CD8-positive, alpha-beta memory T cell (primary cell): Measurements from ENCODE around the gene PLA2G12B. TPM values are rescaled to one million over a fixed set of nuclear protein-coding genes. Genes with fewer than 3 reads are reported as not detected.

ENCODE experiments used
- CTCF ChIA-PET: fragments of 350-600 bp; sonication (Branson Sonifier 250); formaldehyde crosslinking; loops from one replicate; lab custom pipeline; 2021; ENCODE audit warnings: antibody characterized with exemption; lab: Charles Lee
- POLR2A ChIA-PET: fragments of 350-600 bp; sonication (Branson Sonifier 250); formaldehyde crosslinking; loops from one replicate; lab custom pipeline; 2021; ENCODE audit warnings: antibody characterized with exemption; lab: Charles Lee
- DNase-seq, 5 donors: peaks; one replicate each; pipeline versions ENCODE4 v3.0.0 to v3.0.0-alpha.2; 2020 to 2022; ENCODE audit warnings: mixed read lengths in 1 of 5
- H3K27ac ChIP-seq: one replicate; pipeline ENCODE4 v1.7.0; 2013; ENCODE audit warnings: low read depth, mild to moderate bottlenecking, low read length, moderate library complexity
- H3K27me3 ChIP-seq: 2 replicates; pipeline ENCODE4 v1.7.0; 2013; ENCODE audit warnings: low read length, mild to moderate bottlenecking; ENCODE audit not compliant: insufficient read depth, poor library complexity, severe bottlenecking
- H3K36me3 ChIP-seq: 2 replicates; pipeline ENCODE4 v1.7.0; 2013; ENCODE audit warnings: mild to moderate bottlenecking, low read length, moderate library complexity; ENCODE audit not compliant: insufficient read depth
- H3K4me1 ChIP-seq: 2 replicates; pipeline ENCODE4 v1.7.0; 2013; ENCODE audit warnings: mild to moderate bottlenecking, low read length, moderate library complexity; ENCODE audit not compliant: insufficient read depth
- H3K4me3 ChIP-seq: 2 replicates; pipeline ENCODE4 v1.7.0; 2013; ENCODE audit warnings: mild to moderate bottlenecking, low read length
- H3K9me3 ChIP-seq: 2 replicates; pipeline ENCODE4 v1.7.0; 2013; ENCODE audit warnings: mild to moderate bottlenecking, low read length
- H3K27ac Mint-ChIP-seq, 8 donors: one replicate each; pipeline ENCODE4 v1.8.0; 2020 to 2021; ENCODE audit warnings: mixed read lengths in 8 of 8, mild to moderate bottlenecking in 6 of 8, inconsistent platforms in 3 of 8, moderate library complexity in 3 of 8
- H3K27me3 Mint-ChIP-seq, 2 donors: one replicate each; pipeline ENCODE4 v1.8.0; 2020 to 2021; ENCODE audit warnings: mixed read lengths in 2 of 2, mild to moderate bottlenecking in 1 of 2, moderate library complexity in 1 of 2
- H3K36me3 Mint-ChIP-seq, 3 donors: one replicate each; pipeline ENCODE4 v1.8.0; 2020 to 2021; ENCODE audit warnings: mixed read lengths in 3 of 3, inconsistent platforms in 1 of 3, mild to moderate bottlenecking in 1 of 3
- H3K4me1 Mint-ChIP-seq, 3 donors: one replicate each; pipeline ENCODE4 v1.8.0; 2020 to 2021; ENCODE audit warnings: mixed read lengths in 3 of 3, inconsistent platforms in 1 of 3, mild to moderate bottlenecking in 1 of 3
- H3K4me3 Mint-ChIP-seq, 7 donors: one replicate each; pipeline ENCODE4 v1.8.0; 2020 to 2021; ENCODE audit warnings: mixed read lengths in 7 of 7, mild to moderate bottlenecking in 6 of 7, moderate library complexity in 4 of 7, inconsistent platforms in 2 of 7
- H3K9me3 Mint-ChIP-seq, 5 donors: one replicate each; pipeline ENCODE4 v1.8.0; 2020 to 2022; ENCODE audit warnings: mixed read lengths in 5 of 5, mild to moderate bottlenecking in 3 of 5, moderate library complexity in 2 of 5, inconsistent platforms in 1 of 5
- polyA plus RNA-seq: library from polyadenylated mRNA; unstranded; fragments of 300-500 nt; fragmentation: Illumina TruSeq; gene quantifications from one replicate; pipeline ENCODE4 v1.2.3, GENCODE V29; 2021
- total RNA-seq, 2 experiments: library from RNA; stranded (reverse); gene quantifications; one replicate each; pipeline ENCODE4 v1.2.3, GENCODE V29; 2021

The PLA2G12B gene
- total and polyA plus RNA-seq, 3 experiments from 2014 or later, result not detected

DNA sequence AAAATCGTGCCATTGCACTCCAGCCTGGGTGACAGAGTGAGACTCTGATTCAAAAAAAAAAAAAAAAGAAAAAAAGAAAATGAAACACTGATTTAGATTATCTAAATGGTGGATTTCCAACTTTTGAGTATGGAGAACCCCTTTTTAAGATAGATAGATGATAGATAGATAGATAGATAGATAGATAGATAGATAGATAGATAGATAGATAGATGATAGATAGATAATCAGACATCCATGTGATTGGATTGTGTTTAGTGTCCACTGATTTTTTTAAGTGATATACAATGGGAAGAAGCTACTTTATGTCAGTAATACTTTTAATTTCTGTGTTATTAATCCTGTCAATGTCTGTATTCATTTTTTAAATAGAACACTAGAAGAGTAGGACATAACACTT lies 55.1 kb downstream of the PLA2G12B start:
- no peaks in the 10 kb centered on the region for H3K36me3 Mint-ChIP-seq
- no peaks in the 10 kb centered on the region for H3K4me1 Mint-ChIP-seq
- Histone ChIP-seq H3K9me3 (no peaks in the 10 kb centered on the region), H3K4me3 (no peak overlapping the region), H3K27me3 (no peaks in the 10 kb centered on the region), H3K36me3 (no peaks in the 10 kb centered on the region), H3K4me1 (no peaks in the 10 kb centered on the region), H3K27ac (no peak overlapping the region)
- no peaks in the 10 kb centered on the region for H3K9me3 Mint-ChIP-seq
- CTCF ChIA-PET, result no interaction called here
- no peak overlapping the region for H3K4me3 Mint-ChIP-seq
- POLR2A ChIA-PET, result no interaction called here
- peaks cover 12 to 23% of the 10 kb centered on the region in 2 donors for H3K27me3 Mint-ChIP-seq
- no peak for DNase-seq
- no peak overlapping the region for H3K27ac Mint-ChIP-seq

DNA sequence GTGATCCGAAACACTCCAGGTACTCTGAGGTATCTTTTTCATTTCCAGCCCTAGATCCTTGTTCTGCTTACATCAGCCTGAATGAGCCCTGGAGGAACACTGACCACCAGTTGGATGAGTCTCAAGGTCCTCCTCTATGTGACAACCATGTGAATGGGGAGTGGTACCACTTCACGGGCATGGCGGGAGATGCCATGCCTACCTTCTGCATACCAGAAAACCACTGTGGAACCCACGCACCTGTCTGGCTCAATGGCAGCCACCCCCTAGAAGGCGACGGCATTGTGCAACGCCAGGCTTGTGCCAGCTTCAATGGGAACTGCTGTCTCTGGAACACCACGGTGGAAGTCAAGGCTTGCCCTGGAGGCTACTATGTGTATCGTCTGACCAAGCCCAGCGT lies 56.0 kb downstream of the PLA2G12B start:
- no peak for DNase-seq
- H3K4me1 Mint-ChIP-seq, result no peaks in the 10 kb centered on the region
- Histone ChIP-seq H3K36me3 (no peaks in the 10 kb centered on the region), H3K9me3 (no peaks in the 10 kb centered on the region), H3K4me1 (no peaks in the 10 kb centered on the region), H3K4me3 (no peak overlapping the region), H3K27me3 (no peaks in the 10 kb centered on the region), H3K27ac (no peak overlapping the region)
- no peaks in the 10 kb centered on the region for H3K36me3 Mint-ChIP-seq
- H3K4me3 Mint-ChIP-seq, result no peak overlapping the region
- H3K27me3 Mint-ChIP-seq, result peaks cover 11 to 27% of the 10 kb centered on the region in 2 donors
- H3K9me3 Mint-ChIP-seq, result no peaks in the 10 kb centered on the region
- ChIA-PET POLR2A (no interaction called here), CTCF (no interaction called here)
- no peak overlapping the region for H3K27ac Mint-ChIP-seq

GRCh38 chr10:72895236-72895850 lies 59.3 kb downstream of the PLA2G12B start:
- H3K9me3 ChIP-seq, result no peaks in the 10 kb centered on the region
- Mint-ChIP-seq H3K4me1 (no peaks in the 10 kb centered on the region), H3K27me3 (peaks cover 11 to 27% of the 10 kb centered on the region in 2 donors), H3K4me3 (no peak overlapping the region), H3K9me3 (no peaks in the 10 kb centered on the region), H3K27ac (no peak overlapping the region), H3K36me3 (no peaks in the 10 kb centered on the region)
- POLR2A ChIA-PET, result no interaction called here
- no peak overlapping the region for H3K4me3 ChIP-seq
- no peaks in the 10 kb centered on the region for H3K27me3 ChIP-seq
- no peak for DNase-seq
- no peak overlapping the region for H3K27ac ChIP-seq
- CTCF ChIA-PET, result no interaction called here
- no peaks in the 10 kb centered on the region for H3K4me1 ChIP-seq
- no peaks in the 10 kb centered on the region for H3K36me3 ChIP-seq

- POLR2A ChIA-PET, result no interaction called here
- H3K27ac ChIP-seq, result no peak within 1 kb of the TSS
- H3K9me3 ChIP-seq, result no peaks in the 10 kb centered on the region
- no peak for DNase-seq
- no peak within 1 kb of the TSS for H3K27ac Mint-ChIP-seq
- no peaks in the 10 kb centered on the region for H3K27me3 ChIP-seq
- no peak within 1 kb of the TSS for H3K4me3 ChIP-seq
- peaks cover 11 to 22% of the 10 kb centered on the region in 2 donors for H3K27me3 Mint-ChIP-seq
- no peaks in the 10 kb centered on the region for H3K4me1 ChIP-seq
- H3K4me3 Mint-ChIP-seq, result no peak within 1 kb of the TSS
- CTCF ChIA-PET, result no interaction called here
- no peaks in the 10 kb centered on the region for H3K36me3 ChIP-seq
- H3K4me1 Mint-ChIP-seq, result no peaks in the 10 kb centered on the region
- H3K36me3 Mint-ChIP-seq, result peaks cover 4 to 8% (median 5%) of the 10 kb centered on the region in 3 donors
- H3K9me3 Mint-ChIP-seq, result no peaks in the 10 kb centered on the region
Observed at GRCh38 chr10:72893136-72893798, 61.3 kb downstream of the PLA2G12B start, which contains the start of gene OIT3. TSS of gene OIT3 (plus strand) at chr10:72893739. CDS start at chr10:72893799, 60 bp downstream.

DNA sequence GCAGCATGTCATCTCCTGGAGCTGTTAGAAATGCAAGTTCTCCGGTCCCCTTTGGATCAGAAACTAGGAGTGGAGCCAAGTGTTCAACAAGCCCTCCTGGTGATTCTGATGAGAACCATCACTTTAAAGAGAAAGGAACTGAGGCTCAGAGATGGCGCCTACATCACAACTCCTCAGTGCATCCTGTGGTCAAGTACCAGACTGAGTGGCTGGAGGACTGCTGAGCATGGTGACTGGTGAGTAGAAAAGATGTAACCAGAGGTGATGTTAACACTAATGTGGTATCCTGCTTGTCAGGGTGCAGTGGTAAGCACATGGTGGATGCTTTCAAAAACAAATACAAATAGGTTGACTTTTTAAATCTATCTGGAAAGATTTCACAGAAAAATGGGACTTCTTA lies 64.5 kb downstream of the PLA2G12B start:
- no peaks in the 10 kb centered on the region for H3K9me3 Mint-ChIP-seq
- ChIA-PET CTCF (no interaction called here), POLR2A (no interaction called here)
- DNase-seq, result no peak
- H3K4me1 Mint-ChIP-seq, result peaks cover 7 to 11% (median 7%) of the 10 kb centered on the region in 3 donors
- peaks cover 14 to 18% (median 14%) of the 10 kb centered on the region in 3 donors for H3K36me3 Mint-ChIP-seq
- no peak overlapping the region for H3K27ac Mint-ChIP-seq
- no peaks in the 10 kb centered on the region for H3K9me3 ChIP-seq
- peaks cover 7 to 8% of the 10 kb centered on the region in 2 donors for H3K27me3 Mint-ChIP-seq
- no peaks in the 10 kb centered on the region for H3K36me3 ChIP-seq
- no peak overlapping the region for H3K4me3 Mint-ChIP-seq
- H3K27ac ChIP-seq, result no peak overlapping the region
- no peak overlapping the region for H3K4me3 ChIP-seq
- H3K27me3 ChIP-seq, result no peaks in the 10 kb centered on the region
- H3K4me1 ChIP-seq, result peaks cover 6% of the 10 kb centered on the region

DNA sequence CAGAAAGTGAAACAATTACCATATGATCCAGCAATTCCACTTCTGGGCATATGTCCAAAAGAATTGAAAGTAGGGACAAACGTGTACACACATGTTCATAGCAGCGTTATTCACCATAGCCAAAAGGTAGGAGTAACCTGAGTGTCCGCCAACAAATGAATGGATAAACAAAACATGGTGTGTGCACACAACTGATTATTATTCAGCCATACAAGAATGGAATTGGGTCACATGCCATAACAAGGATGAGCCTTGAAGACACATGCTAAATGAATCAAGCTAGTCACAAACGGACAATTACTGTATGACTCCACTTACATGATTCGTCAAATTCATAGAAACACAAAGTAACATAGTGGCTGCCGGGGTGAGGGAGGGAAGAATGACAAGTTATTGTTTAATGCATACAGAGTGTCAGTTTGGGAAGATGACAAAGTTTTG lies 65.2 kb downstream of the PLA2G12B start:
- H3K4me3 Mint-ChIP-seq, result no peak overlapping the region
- CTCF ChIA-PET, result no interaction called here

DNA sequence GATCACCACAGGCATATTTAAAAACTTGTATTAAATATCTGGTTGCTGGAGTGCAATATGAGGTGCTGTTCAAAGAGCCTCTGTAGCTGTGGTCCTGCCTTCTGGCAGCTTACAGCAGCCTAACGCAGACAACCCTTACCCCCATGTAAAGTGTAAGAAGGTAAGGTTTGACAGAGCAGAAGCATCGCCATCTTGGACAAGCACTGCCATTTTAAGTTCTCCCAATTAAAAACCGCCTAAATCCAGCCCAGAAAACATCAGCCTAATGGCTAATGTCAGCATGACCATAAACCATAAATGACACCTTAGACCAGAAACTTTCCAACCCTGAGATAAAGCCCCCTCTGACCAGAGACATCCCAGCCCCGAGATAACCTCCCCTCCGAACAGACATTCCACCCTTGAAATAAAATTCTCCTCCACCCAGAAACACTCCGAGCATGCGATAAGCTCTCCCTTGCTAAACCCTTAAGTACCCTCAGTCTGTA lies 66.4 kb downstream of the PLA2G12B start:
- Histone ChIP-seq H3K27ac (no peak overlapping the region), H3K36me3 (no peaks in the 10 kb centered on the region), H3K4me3 (no peak overlapping the region), H3K27me3 (no peaks in the 10 kb centered on the region), H3K4me1 (peaks cover 6% of the 10 kb centered on the region), H3K9me3 (no peaks in the 10 kb centered on the region)
- Mint-ChIP-seq H3K36me3 (peaks cover 17 to 28% (median 18%) of the 10 kb centered on the region in 3 donors), H3K27ac (no peak overlapping the region), H3K4me3 (no peak overlapping the region), H3K4me1 (peaks cover 7 to 11% (median 7%) of the 10 kb centered on the region in 3 donors), H3K9me3 (no peaks in the 10 kb centered on the region), H3K27me3 (no peaks in the 10 kb centered on the region)
- ChIA-PET CTCF (no interaction called here), POLR2A (no interaction called here)
- no peak for DNase-seq

More for the DNA sequence above, 65.2 kb downstream of the PLA2G12B start:
- peaks cover 7 to 11% (median 7%) of the 10 kb centered on the region in 3 donors for H3K4me1 Mint-ChIP-seq
- H3K9me3 Mint-ChIP-seq, result no peaks in the 10 kb centered on the region
- Histone ChIP-seq H3K4me3 (no peak overlapping the region), H3K27me3 (no peaks in the 10 kb centered on the region), H3K36me3 (no peaks in the 10 kb centered on the region), H3K27ac (no peak overlapping the region), H3K9me3 (no peaks in the 10 kb centered on the region), H3K4me1 (peaks cover 6% of the 10 kb centered on the region)
- peaks cover 1 to 4% of the 10 kb centered on the region in 2 donors for H3K27me3 Mint-ChIP-seq
- DNase-seq, result no peak
- POLR2A ChIA-PET, result no interaction called here
- no peak overlapping the region for H3K27ac Mint-ChIP-seq
- H3K36me3 Mint-ChIP-seq, result peaks cover 14 to 21% (median 16%) of the 10 kb centered on the region in 3 donors

GRCh38 chr10:72887043-72887442 lies 67.6 kb downstream of the PLA2G12B start:
- no peak for DNase-seq
- Histone ChIP-seq H3K9me3 (no peaks in the 10 kb centered on the region), H3K4me3 (no peak overlapping the region), H3K4me1 (peaks cover 6% of the 10 kb centered on the region), H3K36me3 (no peaks in the 10 kb centered on the region), H3K27ac (no peak overlapping the region), H3K27me3 (no peaks in the 10 kb centered on the region)
- ChIA-PET POLR2A (no interaction called here), CTCF (no interaction called here)
- H3K9me3 Mint-ChIP-seq, result peaks cover 0 to 5% (median 2%) of the 10 kb centered on the region in 5 donors
- H3K4me3 Mint-ChIP-seq, result peak overlapping the region in 2 of 7 donors; percentile 6 to 19
- H3K27me3 Mint-ChIP-seq, result no peaks in the 10 kb centered on the region
- peaks cover 18 to 32% (median 26%) of the 10 kb centered on the region in 3 donors for H3K36me3 Mint-ChIP-seq
- H3K27ac Mint-ChIP-seq, result peak overlapping the region in 1 of 8 donors; percentile 85
- peaks cover 7 to 11% (median 7%) of the 10 kb centered on the region in 3 donors for H3K4me1 Mint-ChIP-seq
